HepG2 (cell line): Measurements from ENCODE around the gene IER5L. TPM values are rescaled to one million over a fixed set of nuclear protein-coding genes. Genes with fewer than 3 reads are reported as not detected.
A peak's percentile ranks its signal among the peaks of the same experiment; 100 is the strongest.

Experiments
- ATF7 ChIP-seq, 2 experiments: fragments of 450-650 bp in 1 of 2; sonication (generic) in 1 of 2; formaldehyde crosslinking in 1 of 2; IDR thresholded peaks; 2 replicates each; pipeline versions ENCODE4 v1.4.0 to v1.6.1; 2016 to 2020; ENCODE audit warnings: antibody characterized with exemption in 1 of 2, mild to moderate bottlenecking in 1 of 2, missing genetic modification reagents in 1 of 2
- DRAP1 ChIP-seq: IDR thresholded peaks from 2 replicates; pipeline ENCODE4 v1.6.1; 2016; ENCODE audit warnings: missing genetic modification reagents, missing compliant biosample characterization
- ELF3 ChIP-seq: IDR thresholded peaks from 2 replicates; pipeline ENCODE4 v1.6.1; 2016; ENCODE audit warnings: missing genetic modification reagents, missing compliant biosample characterization
- FOXP4 ChIP-seq: sonication (generic); formaldehyde crosslinking; IDR thresholded peaks from 2 replicates; pipeline ENCODE4 v1.4.0; 2020; ENCODE audit warnings: missing genetic modification reagents
- KDM6A ChIP-seq: IDR thresholded peaks from 2 replicates; pipeline ENCODE4 v1.6.1; 2016; ENCODE audit warnings: low read depth
- MED1 ChIP-seq: sonication (generic); formaldehyde crosslinking; IDR thresholded peaks from 2 replicates; pipeline ENCODE4 v1.4.0; 2020; ENCODE audit warnings: missing genetic modification reagents
- MED13 ChIP-seq: sonication (generic); formaldehyde crosslinking; IDR thresholded peaks from 2 replicates; pipeline ENCODE4 v1.5.0; 2020; ENCODE audit warnings: missing genetic modification reagents
- PATZ1 ChIP-seq: sonication (generic); formaldehyde crosslinking; IDR thresholded peaks from 2 replicates; pipeline ENCODE4 v1.4.0; 2020; ENCODE audit warnings: missing genetic modification reagents
- PITX1 ChIP-seq: sonication (generic); formaldehyde crosslinking; IDR thresholded peaks from 2 replicates; pipeline ENCODE4 v1.5.1; 2020; ENCODE audit warnings: mild to moderate bottlenecking, missing genetic modification reagents
- RFX1 ChIP-seq: fragments of 450-650 bp; IDR thresholded peaks from 2 replicates; pipeline ENCODE4 v1.6.1; 2017
- SIN3B ChIP-seq: fragments of 150-350 bp; IDR thresholded peaks from 2 replicates; pipeline ENCODE4 v1.6.1; 2014; ENCODE audit warnings: low read length
- SYNCRIP ChIP-seq: fragments of 200-400 bp; formaldehyde crosslinking; IDR thresholded peaks from 2 replicates; pipeline ENCODE4 v1.6.1; 2018; ENCODE audit warnings: mild to moderate bottlenecking, low read depth, low read length; ENCODE audit not compliant: insufficient read depth
- TAF15 ChIP-seq: fragments of 200-400 bp; formaldehyde crosslinking; IDR thresholded peaks from one replicate; pipeline ENCODE4 v1.6.1; 2018; ENCODE audit warnings: mild to moderate bottlenecking, low read depth, low read length; ENCODE audit not compliant: poor library complexity, severe bottlenecking
- TOE1 ChIP-seq: sonication (generic); formaldehyde crosslinking; IDR thresholded peaks from 2 replicates; pipeline ENCODE4 v1.4.0; 2020; ENCODE audit warnings: mild to moderate bottlenecking, missing genetic modification reagents
- ZBTB43 ChIP-seq: sonication (generic); formaldehyde crosslinking; conservative IDR thresholded peaks from 2 replicates; pipeline ENCODE4 v1.4.0; 2020; ENCODE audit warnings: missing genetic modification reagents
- ZC3H4 ChIP-seq: sonication (generic); formaldehyde crosslinking; IDR thresholded peaks from 2 replicates; pipeline ENCODE4 v1.4.0; 2020; ENCODE audit warnings: missing genetic modification reagents, borderline replicate concordance
- ZFP91 ChIP-seq: sonication (generic); formaldehyde crosslinking; IDR thresholded peaks from 2 replicates; pipeline ENCODE4 v1.9.0; 2022; ENCODE audit warnings: missing genetic modification reagents, mild to moderate bottlenecking, borderline replicate concordance
- ZFX ChIP-seq: sonication (generic); formaldehyde crosslinking; IDR thresholded peaks from 2 replicates; pipeline ENCODE4 v1.4.0; 2020; ENCODE audit warnings: mild to moderate bottlenecking, low read depth, missing genetic modification reagents, moderate library complexity
- ZNF513 ChIP-seq: sonication (generic); formaldehyde crosslinking; conservative IDR thresholded peaks from 2 replicates; pipeline ENCODE4 v1.5.0; 2020; ENCODE audit warnings: missing genetic modification reagents
- ZNF614 ChIP-seq: IDR thresholded peaks from 2 replicates; pipeline ENCODE4 v1.6.1; 2018; ENCODE audit warnings: missing biosample characterization, missing genetic modification reagents, inconsistent platforms, borderline replicate concordance
- ZNF703 ChIP-seq: sonication (generic); formaldehyde crosslinking; IDR thresholded peaks from 2 replicates; pipeline ENCODE4 v1.5.1; 2020; ENCODE audit warnings: missing genetic modification reagents, mild to moderate bottlenecking, moderate library complexity, borderline replicate concordance
- ZNF766 ChIP-seq: sonication (generic); formaldehyde crosslinking; IDR thresholded peaks from 2 replicates; pipeline ENCODE4 v1.5.0; 2020; ENCODE audit warnings: missing genetic modification reagents, borderline replicate concordance
- polyA plus RNA-seq, 8 experiments: library from polyadenylated mRNA; depleted of rRNA in 3 of 8; stranded (reverse) in 7 of 8; unstranded in 1 of 8; fragments of >200 nt; fragmentation: Illumina TruSeq in 4 of 8; extraction: Trizol in 4 of 8; gene quantifications; 2 replicates each; pipeline versions ENCODE4 v1.2.1 to v1.2.3, GENCODE V29; 2011 to 2016; ENCODE audit warnings: low read depth in 4 of 8, missing spikeins in 1 of 8, mixed read lengths in 1 of 8; ENCODE audit not compliant: insufficient read depth in 1 of 8
- total RNA-seq, 5 experiments: library from RNA; depleted of rRNA; stranded (reverse); fragments of >200 nt; fragmentation: Illumina TruSeq; extraction: Trizol; gene quantifications; 2 replicates each; pipeline ENCODE4 v1.2.3, GENCODE V29; 2016; ENCODE audit warnings: low read depth in 1 of 5

The IER5L gene
- total and polyA plus RNA-seq, 2 of the 13 experiments (the other 11 are each of a cell fraction or from before 2014, with no cell fraction given): 1.8 to 3.3 TPM

- peak; percentile 93; the same call in 1 of the 2 replicates for TF ChIP-seq ZFP91 (CRISPR knock-in tag)
- TF ChIP-seq ZNF513 (CRISPR knock-in tag): no peak
- no peak for TF ChIP-seq SYNCRIP
- 0 out of 2 replicates have a peak, but pooled peaks have one; percentile 63 for TF ChIP-seq MED1 (CRISPR knock-in tag)
- TF ChIP-seq ZNF614 (CRISPR knock-in tag): no peak
- TF ChIP-seq ZNF766 (CRISPR knock-in tag): peak; percentile 50; the same call in 1 of the 2 replicates
- TF ChIP-seq RFX1: no peak
- TF ChIP-seq MED13: no peak
- no peak for TF ChIP-seq ZC3H4 (CRISPR knock-in tag)
- peak; percentile 63; the same call in 1 of the 2 replicates for TF ChIP-seq ELF3 (CRISPR knock-in tag)
- TF ChIP-seq ZBTB43 (CRISPR knock-in tag): 0 out of 2 replicates have a peak, but pooled peaks have one; percentile 22
- no peak for TF ChIP-seq ZNF703 (CRISPR knock-in tag)
- no peak for TF ChIP-seq KDM6A
- TF ChIP-seq PITX1 (CRISPR knock-in tag): 0 out of 2 replicates have a peak, but pooled peaks have one; percentile 8
- TF ChIP-seq ZFX (CRISPR knock-in tag): peak; percentile 27; the same call in 1 of the 2 replicates
- no peak for TF ChIP-seq TOE1
- no peak for TF ChIP-seq TAF15
- peak; percentile 58; the same call in 1 of the 2 replicates for TF ChIP-seq DRAP1 (CRISPR knock-in tag)
- peak; percentile 64 for TF ChIP-seq PATZ1 (CRISPR knock-in tag)
- TF ChIP-seq FOXP4: peak; percentile 49
- no peak for TF ChIP-seq SIN3B
- TF ChIP-seq ATF7 (IDR thresholded peaks at IDR 0.05): no peak
- no peak for TF ChIP-seq ATF7 (CRISPR knock-in tag; IDR thresholded peaks at IDR 0.05)
These were observed 38.1 kb downstream of the IER5L start (continued) for GRCh38 chr9:129139993-129140396.
